Fibroblast of lung (primary cell): Measurements from ENCODE around the gene TRIM54. TPM values are rescaled to one million over a fixed set of nuclear protein-coding genes. Genes with fewer than 3 reads are reported as not detected.

Experiments
- DNase-seq, 2 donors: peaks; one replicate each; pipeline versions ENCODE4 v3.0.0 to v3.0.0-alpha.2; 2010; ENCODE audit warnings: low read depth in 2 of 2
- H2AFZ ChIP-seq: 2 replicates; pipeline ENCODE4 v1.5.1; 2012; ENCODE audit warnings: low read length, control low read depth, inconsistent platforms
- H3K27ac ChIP-seq: 2 replicates; pipeline ENCODE4 v1.5.1; 2011; ENCODE audit warnings: low read length, control low read depth; ENCODE audit not compliant: insufficient read depth
- H3K27me3 ChIP-seq: 2 replicates; pipeline ENCODE4 v1.5.1; 2011; ENCODE audit warnings: mild to moderate bottlenecking, low read length; ENCODE audit not compliant: control insufficient read depth, insufficient read depth
- H3K36me3 ChIP-seq: 2 replicates; pipeline ENCODE4 v1.5.1; 2011; ENCODE audit warnings: low read length; ENCODE audit not compliant: control insufficient read depth, insufficient read depth
- H3K4me1 ChIP-seq: 2 replicates; pipeline ENCODE4 v1.5.1; 2011; ENCODE audit warnings: low read length; ENCODE audit not compliant: control insufficient read depth, insufficient read depth; ENCODE audit errors: extremely low read depth
- H3K4me2 ChIP-seq: 2 replicates; pipeline ENCODE4 v1.5.1; 2011; ENCODE audit warnings: low read length, control low read depth; ENCODE audit not compliant: insufficient read depth; ENCODE audit errors: extremely low read depth
- H3K4me3 ChIP-seq, 4 experiments: fragments of 200-600 bp in 1 of 4; sonication (generic) in 1 of 4; replicated peaks in 1 of 4; 2 replicates each; pipeline ENCODE4 v1.5.1; 2011 to 2016; ENCODE audit warnings: low read length in 4 of 4, low read depth in 3 of 4, mild to moderate bottlenecking in 3 of 4, control low read depth in 2 of 4, inconsistent platforms in 1 of 4, mixed read lengths in 1 of 4; ENCODE audit not compliant: insufficient read depth in 1 of 4; ENCODE audit errors: control extremely low read depth in 1 of 4
- H3K79me2 ChIP-seq: 2 replicates; pipeline ENCODE4 v1.5.1; 2012; ENCODE audit warnings: mild to moderate bottlenecking, low read length, inconsistent platforms; ENCODE audit not compliant: control insufficient read depth, insufficient read depth
- H3K9ac ChIP-seq: 2 replicates; pipeline ENCODE4 v1.5.1; 2011; ENCODE audit warnings: mild to moderate bottlenecking, low read length, control low read depth; ENCODE audit not compliant: insufficient read depth
- H3K9me3 ChIP-seq: 2 replicates; pipeline ENCODE4 v1.5.1; 2012; ENCODE audit warnings: low read depth, low read length; ENCODE audit not compliant: control insufficient read depth, insufficient read depth
- H4K20me1 ChIP-seq: 2 replicates; pipeline ENCODE4 v1.5.1; 2011; ENCODE audit warnings: low read length; ENCODE audit not compliant: control insufficient read depth, insufficient read depth; ENCODE audit errors: extremely low read depth
- CTCF ChIP-seq, 2 donors: IDR thresholded peaks in 1 of 2; conservative IDR thresholded peaks in 1 of 2; 1 replicate in 1 of 2; 2 replicates in 1 of 2; pipeline ENCODE4 v1.5.1; 2011 to 2012; ENCODE audit warnings: low read length in 2 of 2, control low read depth in 1 of 2, inconsistent platforms in 1 of 2, low read depth in 1 of 2, mild to moderate bottlenecking in 1 of 2
- EZH2 ChIP-seq: IDR thresholded peaks from 2 replicates; pipeline ENCODE4 v1.5.1; 2012; ENCODE audit warnings: low read length, control low read depth, mild to moderate bottlenecking; ENCODE audit errors: missing control alignments
- polyA plus RNA-seq, 2 donors: library from polyadenylated mRNA; depleted of rRNA in 1 of 2; stranded (reverse) in 1 of 2; unstranded in 1 of 2; fragments of >200 nt; gene quantifications; 2 replicates each; pipeline ENCODE4 v1.2.1, GENCODE V29; 2011 to 2012; ENCODE audit warnings: missing spikeins in 1 of 2
- total RNA-seq: library from RNA; depleted of rRNA; stranded (reverse); fragments of >200 nt; gene quantifications from 2 replicates; pipeline ENCODE4 v1.2.1, GENCODE V29; 2014

The TRIM54 gene
- total and polyA plus RNA-seq, 2 donors (not counting 1 experiment from before 2014, with no cell fraction given), result 0.17 TPM; not detected in 1

DNA sequence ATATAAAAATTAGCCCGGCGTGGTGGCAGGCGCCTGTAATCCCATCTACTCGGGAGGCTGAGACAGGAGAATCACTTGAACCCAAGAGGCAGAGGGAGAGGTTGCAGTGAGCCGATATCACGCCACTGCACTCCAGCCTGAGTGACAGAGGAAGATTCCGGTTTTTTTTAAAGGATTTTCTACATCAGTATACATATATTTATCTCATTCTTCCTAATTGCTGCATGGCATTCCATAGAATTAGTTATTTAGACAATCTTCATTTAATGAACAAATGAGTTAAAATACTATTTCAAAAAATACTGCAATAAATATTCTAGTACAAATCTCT is 72.3 kb downstream of the TRIM54 start:
- Histone ChIP-seq H3K79me2 (peaks cover 63% of the 10 kb centered on the region), H3K27me3 (no peaks in the 10 kb centered on the region), H3K27ac (no peak overlapping the region), H3K36me3 (no peaks in the 10 kb centered on the region), H2AFZ (no peak overlapping the region), H3K4me2 (no peak overlapping the region), H3K4me1 (peaks cover 8% of the 10 kb centered on the region), H3K4me3 (no peak overlapping the region), H4K20me1 (no peaks in the 10 kb centered on the region), H3K9me3 (no peaks in the 10 kb centered on the region), H3K9ac (no peak overlapping the region)
- DNase-seq, result no peak
- TF ChIP-seq EZH2, result no peak
- no peak for TF ChIP-seq CTCF (conservative IDR thresholded peaks at IDR 0.05 in 1 of 2, IDR thresholded peaks at IDR 0.05 in 1 of 2; ENCODE audit: low read depth in 1 of 2, low read length in 2 of 2)

GRCh38 chr2:27356056-27356381 is 73.8 kb downstream of the TRIM54 start:
- H4K20me1 ChIP-seq, result no peaks in the 10 kb centered on the region
- H3K36me3 ChIP-seq, result no peaks in the 10 kb centered on the region
- no peaks in the 10 kb centered on the region for H3K9me3 ChIP-seq
- no peak for TF ChIP-seq CTCF (conservative IDR thresholded peaks at IDR 0.05 in 1 of 2, IDR thresholded peaks at IDR 0.05 in 1 of 2; ENCODE audit: low read depth in 1 of 2, low read length in 2 of 2)
- TF ChIP-seq EZH2, result no peak
- peak overlapping the region; percentile 74 for H3K4me2 ChIP-seq
- peak overlapping the region; percentile 96 for H3K27ac ChIP-seq
- H3K4me1 ChIP-seq, result peaks cover 8% of the 10 kb centered on the region
- H3K9ac ChIP-seq, result peak overlapping the region; percentile 90
- H3K4me3 ChIP-seq, result peak overlapping the region; percentile 77 to 100 (median 90)
- peak overlapping the region; percentile 86 for H2AFZ ChIP-seq
- H3K27me3 ChIP-seq, result no peaks in the 10 kb centered on the region
- H3K79me2 ChIP-seq, result peaks cover 58% of the 10 kb centered on the region
- peak; percentile 52 to 54 for DNase-seq

DNA sequence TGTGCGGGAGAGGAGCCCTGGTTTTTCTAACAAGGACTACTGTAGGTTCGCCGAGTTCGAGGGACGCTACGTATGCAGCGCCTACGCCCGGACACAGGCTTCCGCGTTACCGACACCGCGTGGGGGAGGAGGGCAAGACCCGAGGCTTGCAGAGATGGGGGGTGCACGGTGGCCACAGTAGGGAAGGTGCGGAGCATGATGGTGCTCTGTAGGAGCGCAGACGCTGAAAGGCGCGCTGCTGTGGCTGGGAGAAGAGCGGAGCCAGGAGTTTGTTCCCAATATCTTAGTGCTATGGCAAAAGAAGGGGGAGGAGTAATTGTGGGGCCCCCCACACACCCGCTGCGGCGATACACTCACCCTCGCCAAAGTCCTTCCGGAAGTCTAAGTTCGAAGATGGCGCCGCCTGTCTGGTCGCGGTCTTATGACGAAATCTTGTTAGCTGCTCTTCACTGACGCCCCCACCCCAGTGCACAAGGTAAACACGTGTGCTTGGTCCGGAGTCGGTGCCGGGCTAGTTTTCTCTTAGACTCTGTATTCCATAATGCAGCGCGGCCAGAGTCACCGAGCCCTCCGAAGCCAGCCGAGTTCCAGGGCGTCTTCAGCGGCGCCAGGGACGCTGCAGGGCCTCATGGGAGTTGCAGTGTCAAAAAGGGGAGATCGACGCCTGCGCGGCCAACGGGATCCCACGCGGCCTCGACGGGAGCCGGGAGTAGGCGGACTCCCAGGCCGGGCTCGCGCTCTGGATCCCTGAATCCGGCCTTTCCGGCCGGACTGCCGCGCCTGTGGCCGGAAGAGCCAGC is 74.4 kb downstream of the TRIM54 start, which contains the start of gene GTF3C2:
TSS of gene GTF3C2 (minus strand) at position 383 of the 800 bp plus-strand sequence. CDS start 13,210 bp downstream, outside the sequence.
- TF ChIP-seq EZH2 (no peak), CTCF (conservative IDR thresholded peaks at IDR 0.05 in 1 of 2, IDR thresholded peaks at IDR 0.05 in 1 of 2; ENCODE audit: low read depth in 1 of 2, low read length in 2 of 2) (no peak)
- Histone ChIP-seq H3K9ac (peak within 1 kb of the TSS; percentile 90), H3K4me3 (peak within 1 kb of the TSS; percentile 77 to 100 (median 90)), H3K4me1 (peaks cover 8% of the 10 kb centered on the region), H3K4me2 (peak within 1 kb of the TSS; percentile 100), H4K20me1 (no peaks in the 10 kb centered on the region), H3K9me3 (no peaks in the 10 kb centered on the region), H3K79me2 (peaks cover 56% of the 10 kb centered on the region), H3K36me3 (no peaks in the 10 kb centered on the region), H3K27me3 (no peaks in the 10 kb centered on the region), H3K27ac (peak within 1 kb of the TSS; percentile 96), H2AFZ (peak within 1 kb of the TSS; percentile 86)
- peak; percentile 98 for DNase-seq

Other genes with a start within 250 kb of the TRIM54 start
- 17.5 and 22.6 TPM in 2 replicates for gene TMEM214, start 249.5 kb upstream of the TRIM54 start, total RNA-seq
- gene TMEM214, start 249.5 kb upstream of the TRIM54 start, polyA plus RNA-seq, result 115 and 127 TPM in 2 replicates
- 19.8 TPM in 2 replicates for gene AGBL5, start 230.8 kb upstream of the TRIM54 start, total RNA-seq
- 20.9 and 26.1 TPM in 2 replicates for gene AGBL5, start 230.8 kb upstream of the TRIM54 start, polyA plus RNA-seq
- 479 and 505 TPM in 2 replicates for gene OST4, start 210.8 kb upstream of the TRIM54 start, total RNA-seq
- gene OST4, start 210.8 kb upstream of the TRIM54 start, polyA plus RNA-seq, result 1,054 and 1,265 TPM in 2 replicates
- gene EMILIN1, start 203.8 kb upstream of the TRIM54 start, total RNA-seq, result 187 and 251 TPM in 2 replicates
- 44.3 and 46.8 TPM in 2 replicates for gene EMILIN1, start 203.8 kb upstream of the TRIM54 start, polyA plus RNA-seq
- gene KHK, start 195.7 kb upstream of the TRIM54 start, total RNA-seq, result 1.0 and 1.3 TPM in 2 replicates
- gene KHK, start 195.7 kb upstream of the TRIM54 start, polyA plus RNA-seq, result 0.17 and 0.54 TPM in 2 replicates
- 2.3 and 10.0 TPM in 2 replicates for gene CGREF1, start 163.3 kb upstream of the TRIM54 start, total RNA-seq
- gene CGREF1, start 163.3 kb upstream of the TRIM54 start, polyA plus RNA-seq, result 1.5 and 1.9 TPM in 2 replicates
- 0.17 and 0.26 TPM in 2 replicates for gene ABHD1, start 158.6 kb upstream of the TRIM54 start, total RNA-seq
- 0.08 and 0.10 TPM in 2 replicates for gene ABHD1, start 158.6 kb upstream of the TRIM54 start, polyA plus RNA-seq
- 36.0 and 39.8 TPM in 2 replicates for gene PREB, start 147.8 kb upstream of the TRIM54 start, total RNA-seq
- gene PREB, start 147.8 kb upstream of the TRIM54 start, polyA plus RNA-seq, result 42.9 and 48.5 TPM in 2 replicates
- not detected in 2 replicates for gene PRR30, start 143.0 kb upstream of the TRIM54 start, total RNA-seq
- not detected in 2 replicates for gene PRR30, start 143.0 kb upstream of the TRIM54 start, polyA plus RNA-seq
- gene TCF23, start 133.4 kb upstream of the TRIM54 start, total RNA-seq, result under 0.01 TPM in 1 of 2 replicates, not detected in the other
- gene TCF23, start 133.4 kb upstream of the TRIM54 start, polyA plus RNA-seq, result not detected in 2 replicates
- 202 and 235 TPM in 2 replicates for gene ATRAID, start 70.4 kb upstream of the TRIM54 start, total RNA-seq
- gene ATRAID, start 70.4 kb upstream of the TRIM54 start, polyA plus RNA-seq, result 176 and 238 TPM in 2 replicates
- 13.9 and 18.5 TPM in 2 replicates for gene SLC5A6, start 70.2 kb upstream of the TRIM54 start, total RNA-seq
- 11.5 and 21.0 TPM in 2 replicates for gene SLC5A6, start 70.2 kb upstream of the TRIM54 start, polyA plus RNA-seq
- 32.0 and 33.1 TPM in 2 replicates for gene CAD, start 65.1 kb upstream of the TRIM54 start, total RNA-seq
- 11.9 and 21.5 TPM in 2 replicates for gene CAD, start 65.1 kb upstream of the TRIM54 start, polyA plus RNA-seq
- gene SLC30A3, start 19.4 kb upstream of the TRIM54 start, total RNA-seq, result under 0.01 TPM in 1 of 2 replicates, not detected in the other
- 0.12 and 0.38 TPM in 2 replicates for gene SLC30A3, start 19.4 kb upstream of the TRIM54 start, polyA plus RNA-seq
- not detected in 2 replicates for gene DNAJC5G, start 7.0 kb upstream of the TRIM54 start, total RNA-seq
- gene DNAJC5G, start 7.0 kb upstream of the TRIM54 start, polyA plus RNA-seq, result not detected in 2 replicates
- 1.2 and 1.3 TPM in 2 replicates for gene UCN, start 26.0 kb downstream of the TRIM54 start, total RNA-seq
- gene UCN, start 26.0 kb downstream of the TRIM54 start, polyA plus RNA-seq, result 0.14 TPM in 1 of 2 replicates, not detected in the other
- gene MPV17, start 40.7 kb downstream of the TRIM54 start, total RNA-seq, result 65.2 and 83.2 TPM in 2 replicates
- gene MPV17, start 40.7 kb downstream of the TRIM54 start, polyA plus RNA-seq, result 272 and 289 TPM in 2 replicates
- gene GTF3C2, start 74.3 kb downstream of the TRIM54 start, total RNA-seq, result 18.2 and 19.2 TPM in 2 replicates
- 30.2 and 41.8 TPM in 2 replicates for gene GTF3C2, start 74.3 kb downstream of the TRIM54 start, polyA plus RNA-seq
- gene EIF2B4, start 87.9 kb downstream of the TRIM54 start, total RNA-seq, result 28.6 and 28.8 TPM in 2 replicates
- gene EIF2B4, start 87.9 kb downstream of the TRIM54 start, polyA plus RNA-seq, result 29.8 and 41.2 TPM in 2 replicates
- 152 and 155 TPM in 2 replicates for gene SNX17, start 88.2 kb downstream of the TRIM54 start, total RNA-seq
- gene SNX17, start 88.2 kb downstream of the TRIM54 start, polyA plus RNA-seq, result 118 and 134 TPM in 2 replicates
- gene ZNF513, start 98.3 kb downstream of the TRIM54 start, total RNA-seq, result 7.7 and 8.4 TPM in 2 replicates
- 7.0 and 7.4 TPM in 2 replicates for gene ZNF513, start 98.3 kb downstream of the TRIM54 start, polyA plus RNA-seq
- gene PPM1G, start 127.2 kb downstream of the TRIM54 start, total RNA-seq, result 63.4 and 67.0 TPM in 2 replicates
- gene PPM1G, start 127.2 kb downstream of the TRIM54 start, polyA plus RNA-seq, result 54.7 and 85.4 TPM in 2 replicates
- gene NRBP1, start 146.2 kb downstream of the TRIM54 start, total RNA-seq, result 68.1 and 77.5 TPM in 2 replicates
- 169 and 192 TPM in 2 replicates for gene NRBP1, start 146.2 kb downstream of the TRIM54 start, polyA plus RNA-seq
- gene KRTCAP3, start 160.0 kb downstream of the TRIM54 start, total RNA-seq, result 0.33 TPM in 1 of 2 replicates, not detected in the other
- 0.12 and 0.22 TPM in 2 replicates for gene KRTCAP3, start 160.0 kb downstream of the TRIM54 start, polyA plus RNA-seq
- gene IFT172, start 207.3 kb downstream of the TRIM54 start, total RNA-seq, result 28.5 and 33.0 TPM in 2 replicates
- gene IFT172, start 207.3 kb downstream of the TRIM54 start, polyA plus RNA-seq, result 10.9 and 11.2 TPM in 2 replicates
- gene FNDC4, start 212.8 kb downstream of the TRIM54 start, total RNA-seq, result 12.8 and 18.3 TPM in 2 replicates
- 9.6 and 15.2 TPM in 2 replicates for gene FNDC4, start 212.8 kb downstream of the TRIM54 start, polyA plus RNA-seq
- 0.26 and 0.50 TPM in 2 replicates for gene GCKR, start 214.4 kb downstream of the TRIM54 start, total RNA-seq
- gene GCKR, start 214.4 kb downstream of the TRIM54 start, polyA plus RNA-seq, result 0.16 and 0.35 TPM in 2 replicates